Fibroblast of skin of abdomen (primary cell): Measurements from ENCODE around the gene RPS6KA1.
"Not testable (repeated sequence)": the region's sequence is repeated elsewhere in the genome, so short reads cannot be mapped to it uniquely, and the experiment has no call there.

Experiments used
- DNase-seq: peaks from one replicate; pipeline ENCODE4 v3.0.0-alpha.2; 2013

The RPS6KA1 gene

DNA sequence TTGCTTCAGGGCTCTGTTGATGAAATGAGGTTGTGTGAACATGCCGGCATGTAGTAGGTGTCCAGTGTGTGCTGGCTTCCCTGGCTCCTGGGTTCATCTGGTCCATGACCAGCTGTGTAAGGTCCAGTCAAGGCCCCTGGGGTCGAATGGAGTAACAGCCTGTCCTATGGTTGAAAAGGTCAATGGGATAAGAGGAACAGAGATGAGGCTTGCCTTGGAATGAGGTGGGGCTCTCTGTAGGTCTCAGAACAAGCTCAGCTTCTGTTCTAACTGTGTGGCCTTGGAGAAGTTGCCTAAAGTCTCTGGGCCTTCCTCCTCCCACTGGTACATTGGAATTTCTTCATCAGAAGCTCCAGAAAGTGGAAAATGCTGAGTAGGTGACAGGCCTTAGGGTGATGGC, 26.6 kb downstream of the RPS6KA1 start:
- no peak for DNase-seq

DNA sequence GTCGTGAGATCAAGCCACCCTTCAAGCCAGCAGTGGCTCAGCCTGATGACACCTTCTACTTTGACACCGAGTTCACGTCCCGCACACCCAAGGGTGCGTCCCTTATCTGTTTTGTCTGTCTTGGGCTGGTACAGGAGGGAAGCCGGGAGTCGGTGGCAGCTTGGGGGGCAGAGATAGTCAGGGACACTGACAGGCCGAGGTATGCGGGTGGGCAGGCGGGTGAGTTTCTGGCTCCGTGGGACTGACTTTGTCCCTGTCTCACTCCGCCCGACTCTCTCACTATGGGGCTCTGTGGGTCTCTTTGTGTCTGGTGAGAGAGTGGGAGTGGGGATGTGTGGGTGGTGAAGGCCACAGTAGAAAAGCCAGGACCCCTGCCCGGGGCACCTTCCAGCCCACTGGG, 27.4 kb downstream of the RPS6KA1 start:
- DNase-seq = no peak

DNA sequence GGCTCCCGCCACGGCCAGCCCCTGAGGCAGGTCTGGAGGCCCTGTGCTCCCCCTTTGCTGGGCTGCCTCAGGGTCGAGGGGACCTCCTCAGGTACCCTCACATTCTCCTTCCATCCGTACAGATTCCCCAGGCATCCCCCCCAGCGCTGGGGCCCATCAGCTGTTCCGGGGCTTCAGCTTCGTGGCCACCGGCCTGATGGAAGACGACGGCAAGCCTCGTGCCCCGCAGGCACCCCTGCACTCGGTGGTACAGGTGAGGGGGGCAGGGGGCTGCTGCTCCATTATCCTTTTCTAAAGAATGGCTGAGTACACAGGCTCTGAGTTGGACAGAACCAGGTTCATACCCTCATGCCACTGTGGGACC, 29.1 kb downstream of the RPS6KA1 start:
- DNase-seq = no peak

DNA sequence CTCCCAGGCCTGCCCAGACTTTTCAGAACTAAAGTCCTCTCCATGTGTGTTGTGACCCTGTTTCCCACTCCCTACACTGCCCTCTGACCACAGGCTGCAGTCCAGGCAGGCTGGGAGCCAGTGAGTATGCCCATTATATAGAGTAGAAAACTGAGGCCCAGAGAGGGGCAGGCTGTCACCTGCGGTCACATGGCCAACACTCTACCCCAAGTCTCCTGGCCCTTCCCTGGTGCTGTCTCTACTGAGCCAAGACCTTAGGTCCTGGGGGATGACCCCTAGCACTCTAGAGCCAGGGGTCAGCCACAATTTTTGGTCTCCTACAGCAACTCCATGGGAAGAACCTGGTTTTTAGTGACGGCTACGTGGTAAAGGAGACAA, 30.8 kb downstream of the RPS6KA1 start:
- no peak for DNase-seq

DNA sequence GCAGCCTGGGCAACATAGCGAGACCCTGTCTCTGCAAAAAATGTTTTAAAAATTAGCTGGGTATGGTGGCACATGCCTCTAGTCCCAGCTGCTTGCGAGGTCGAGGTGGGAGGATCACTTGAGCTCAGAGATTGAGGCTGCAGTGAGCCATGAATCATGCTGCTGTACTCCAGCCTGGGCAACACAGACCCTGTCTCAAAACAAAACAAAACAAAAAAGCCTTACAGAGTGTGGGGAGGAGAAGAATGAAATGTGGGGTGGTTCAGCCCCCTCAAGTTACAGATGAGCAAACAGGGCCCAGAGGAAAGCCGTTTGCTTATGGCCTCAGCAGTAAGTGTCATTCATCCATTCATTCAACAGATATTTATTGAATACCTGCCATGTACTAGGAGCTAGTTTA, 40.7 kb downstream of the RPS6KA1 start:
- no peak for DNase-seq

DNA sequence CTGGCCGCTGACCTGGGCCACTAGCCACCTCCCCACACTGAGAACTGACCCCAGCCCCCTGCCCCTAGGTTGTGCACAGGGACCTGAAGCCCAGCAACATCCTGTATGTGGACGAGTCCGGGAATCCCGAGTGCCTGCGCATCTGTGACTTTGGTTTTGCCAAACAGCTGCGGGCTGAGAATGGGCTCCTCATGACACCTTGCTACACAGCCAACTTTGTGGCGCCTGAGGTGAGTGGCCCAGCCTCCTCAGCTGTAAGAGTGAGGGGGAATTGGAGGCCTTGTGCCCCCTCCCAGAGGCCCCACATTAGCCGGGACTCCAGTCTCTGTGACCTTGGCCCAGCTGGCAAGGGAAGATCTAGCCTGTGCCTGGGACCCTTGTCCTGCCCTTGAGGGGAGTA, 41.8 kb downstream of the RPS6KA1 start:
- no peak for DNase-seq

DNA sequence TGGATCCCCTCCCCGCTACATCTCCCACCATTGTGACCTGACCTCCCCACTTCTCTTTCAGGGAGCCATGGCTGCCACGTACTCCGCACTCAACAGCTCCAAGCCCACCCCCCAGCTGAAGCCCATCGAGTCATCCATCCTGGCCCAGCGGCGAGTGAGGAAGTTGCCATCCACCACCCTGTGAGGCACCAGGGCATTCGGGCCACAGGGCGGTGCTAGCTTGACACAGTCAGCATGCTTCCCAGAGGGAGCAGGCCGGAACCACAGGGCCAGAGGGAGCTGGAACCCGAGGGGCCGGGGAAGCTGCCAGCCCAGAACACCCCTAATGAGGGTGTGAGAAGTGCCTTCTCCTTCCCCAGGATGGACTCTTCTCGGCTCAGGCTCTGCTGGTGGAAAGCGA, 44.5 kb downstream of the RPS6KA1 start:
- no peak for DNase-seq

DNA sequence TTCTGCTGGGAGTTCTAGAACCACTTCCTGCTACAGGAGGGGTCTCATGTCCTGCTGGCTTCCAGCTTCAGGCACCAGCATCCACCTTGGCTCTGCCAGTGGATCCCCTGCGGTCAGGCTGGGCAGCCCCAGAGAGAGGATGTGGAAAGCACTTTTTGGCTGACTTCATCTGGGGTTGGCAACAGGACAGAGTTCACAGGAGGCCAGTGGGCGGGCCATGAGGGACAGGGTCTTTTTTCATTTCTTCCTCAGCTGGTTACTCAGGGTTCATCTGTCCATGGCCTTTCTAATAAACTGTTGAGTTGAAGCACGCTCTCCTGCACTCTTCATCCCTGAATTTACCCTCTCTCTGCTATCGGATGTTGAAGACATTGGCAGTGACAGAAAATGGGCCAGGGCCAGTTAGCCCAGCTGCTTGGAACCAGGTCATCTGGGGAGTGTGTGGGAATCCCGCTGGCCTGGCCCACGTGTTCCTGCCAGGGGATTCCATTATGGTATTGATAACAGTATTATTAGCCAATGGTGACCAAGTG, 45.2 kb downstream of the RPS6KA1 start:
- DNase-seq = no peak

DNA sequence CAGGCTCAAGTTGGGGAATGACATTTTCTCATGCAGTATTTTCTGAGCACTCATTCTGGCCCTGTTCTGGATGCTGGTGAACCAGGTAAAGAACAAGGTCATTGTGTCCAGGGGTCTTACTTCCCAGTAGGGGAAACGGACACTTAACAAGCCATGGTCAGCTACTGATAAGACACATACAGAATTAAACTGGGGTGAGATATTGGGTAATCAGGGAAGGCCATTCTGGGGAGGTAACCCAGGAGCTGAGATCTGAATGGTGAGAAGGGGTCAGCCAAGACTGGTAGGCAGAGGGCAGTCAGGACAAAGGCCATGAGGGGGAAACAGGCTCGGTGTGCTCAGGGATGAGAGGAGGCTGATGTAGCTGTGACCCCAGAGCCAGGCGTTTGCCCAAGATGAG, 45.8 kb downstream of the RPS6KA1 start:
- DNase-seq = no peak

DNA sequence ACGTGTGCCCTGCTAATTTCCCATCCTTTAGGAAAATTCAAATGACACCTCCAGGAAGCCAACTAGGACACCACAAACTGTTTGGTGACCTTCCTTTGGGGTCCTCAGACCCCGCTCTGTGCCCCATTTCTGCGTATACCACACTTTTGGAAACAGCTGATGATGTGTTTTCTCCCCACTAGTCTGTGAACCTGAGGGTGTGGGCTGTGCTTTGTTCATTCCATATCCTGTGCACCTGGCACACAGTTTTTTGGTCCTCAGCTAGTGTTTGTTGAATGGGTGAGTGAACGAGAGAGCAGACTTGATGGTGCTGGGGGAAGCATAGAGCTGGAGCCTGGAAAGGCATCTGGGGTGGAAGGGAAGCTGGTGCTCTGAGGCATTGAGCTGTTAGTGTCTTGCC, 48.6 kb downstream of the RPS6KA1 start:
- DNase-seq = no peak

DNA sequence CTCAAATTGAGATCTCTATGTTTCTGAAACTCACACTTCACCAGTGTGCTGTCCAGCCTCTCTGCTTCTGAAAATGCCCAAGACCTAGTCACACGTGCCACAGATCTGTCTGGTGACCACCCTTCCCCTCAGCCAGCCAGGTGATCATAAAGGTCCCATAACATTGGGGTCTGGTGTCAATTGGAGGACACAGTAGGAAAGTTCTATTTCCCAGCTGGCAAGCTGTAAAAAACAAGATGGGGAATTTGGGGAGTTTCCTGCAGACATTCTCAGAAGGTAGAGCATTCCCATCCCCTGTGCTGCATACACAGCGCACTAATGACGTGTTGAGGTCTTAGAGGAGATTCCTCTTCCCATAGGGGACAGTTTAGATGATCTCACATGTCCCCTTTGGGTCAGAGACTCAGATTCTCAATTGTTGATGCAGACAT, 50.1 kb downstream of the RPS6KA1 start:
- no peak for DNase-seq

DNA sequence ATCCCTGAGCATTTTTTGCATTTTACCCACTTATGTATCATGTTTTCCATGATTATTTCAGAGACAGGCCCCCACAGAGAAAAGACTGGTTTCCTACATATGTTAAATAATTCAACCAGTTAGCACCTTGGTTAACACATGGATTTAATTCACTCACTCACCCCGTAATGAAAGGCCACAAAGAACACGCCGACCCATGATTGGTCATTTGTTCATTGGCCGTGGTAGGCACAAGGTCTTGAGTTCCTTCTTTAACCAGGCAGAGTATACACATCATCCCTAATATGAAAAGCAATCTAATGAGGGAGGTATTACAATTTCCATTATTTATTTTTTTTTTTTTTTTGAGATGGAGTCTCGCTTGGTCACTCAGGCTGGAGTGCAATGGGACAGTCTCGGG, 50.6 kb downstream of the RPS6KA1 start:
- DNase-seq = no peak

DNA sequence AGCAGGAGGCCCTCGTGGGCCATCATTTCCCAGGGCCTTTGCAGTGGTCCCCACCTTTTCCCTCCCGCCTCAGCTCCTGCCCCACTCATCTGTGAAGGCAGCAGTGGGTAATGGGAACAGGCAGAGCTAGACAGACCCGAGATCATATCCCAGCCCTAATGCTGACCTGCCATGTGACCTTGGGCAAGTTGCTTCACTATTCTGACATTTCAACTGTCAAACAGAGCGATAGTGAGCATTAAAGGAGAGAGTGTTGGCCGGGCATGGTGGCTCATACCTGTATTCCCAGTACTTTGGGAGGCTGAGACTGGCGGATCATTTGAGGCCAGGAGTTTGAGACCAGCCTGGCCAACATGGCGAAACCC, 51.7 kb downstream of the RPS6KA1 start:
- DNase-seq = no peak

DNA sequence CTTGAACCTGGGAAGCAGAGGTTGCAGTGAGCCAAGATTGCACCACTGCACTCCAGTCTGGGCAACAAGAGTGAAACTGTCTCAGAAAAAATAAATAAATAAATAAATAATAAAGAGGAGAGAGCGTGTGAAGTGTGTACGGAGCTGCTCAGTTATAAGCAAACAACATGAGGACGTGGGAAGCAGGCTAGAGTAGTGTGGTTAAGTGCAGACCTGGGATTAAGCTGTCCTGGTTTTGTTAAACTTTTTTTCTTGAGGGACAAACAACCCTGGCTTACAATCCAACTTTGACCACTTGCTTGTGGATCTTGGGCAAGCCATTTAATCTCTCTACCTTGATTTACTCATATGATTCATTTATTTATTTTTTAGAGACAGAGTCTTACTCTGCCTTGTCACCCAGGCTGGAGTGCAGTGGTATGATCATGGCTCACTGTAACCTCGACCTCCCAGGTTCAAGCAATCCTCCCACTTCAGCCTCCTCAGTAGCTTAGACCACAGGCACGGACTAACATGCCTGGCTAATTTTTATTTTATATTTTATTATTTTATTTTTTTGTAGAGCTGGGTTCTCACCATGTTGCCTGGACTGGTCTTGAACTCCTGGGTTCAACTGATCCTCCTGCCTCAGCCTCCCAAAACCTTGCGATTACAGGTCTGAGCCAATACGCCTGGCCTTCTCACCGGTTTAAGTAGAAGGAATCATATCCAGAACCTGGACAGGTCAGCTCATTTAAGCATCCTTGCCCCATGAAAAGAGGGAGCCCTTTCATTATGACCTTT, 52.7 kb downstream of the RPS6KA1 start:
- no peak for DNase-seq

DNA sequence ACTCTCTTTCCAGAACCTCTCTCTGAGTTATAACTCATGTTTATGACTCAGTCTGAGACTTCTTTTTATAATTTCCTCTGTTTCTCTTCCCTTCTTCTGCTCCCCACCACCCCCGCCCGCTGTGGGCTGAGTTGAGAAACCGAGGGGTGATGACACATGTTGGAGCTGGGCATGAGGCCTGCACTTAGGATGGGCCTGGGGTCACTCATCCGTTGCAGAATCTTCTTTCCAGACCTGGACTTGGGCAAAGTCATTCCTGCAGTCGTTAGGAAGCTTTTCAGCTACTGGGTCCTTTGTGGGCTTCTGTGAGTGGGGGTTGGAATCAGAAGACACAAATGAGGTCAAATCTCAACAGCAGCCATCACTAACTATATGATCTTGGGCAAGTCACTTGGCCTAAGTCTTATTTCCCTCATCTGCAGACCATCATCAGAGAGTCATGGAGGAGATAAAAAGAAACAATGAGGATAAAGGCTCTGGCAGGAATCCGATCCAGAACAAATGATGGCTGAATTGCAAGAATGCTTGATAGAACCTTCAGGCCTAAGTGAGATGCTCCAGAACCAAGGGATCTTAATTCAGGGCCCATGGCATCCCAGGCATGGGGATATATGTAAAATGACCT, 53.4 kb downstream of the RPS6KA1 start:
- peak; percentile 48 for DNase-seq

DNA sequence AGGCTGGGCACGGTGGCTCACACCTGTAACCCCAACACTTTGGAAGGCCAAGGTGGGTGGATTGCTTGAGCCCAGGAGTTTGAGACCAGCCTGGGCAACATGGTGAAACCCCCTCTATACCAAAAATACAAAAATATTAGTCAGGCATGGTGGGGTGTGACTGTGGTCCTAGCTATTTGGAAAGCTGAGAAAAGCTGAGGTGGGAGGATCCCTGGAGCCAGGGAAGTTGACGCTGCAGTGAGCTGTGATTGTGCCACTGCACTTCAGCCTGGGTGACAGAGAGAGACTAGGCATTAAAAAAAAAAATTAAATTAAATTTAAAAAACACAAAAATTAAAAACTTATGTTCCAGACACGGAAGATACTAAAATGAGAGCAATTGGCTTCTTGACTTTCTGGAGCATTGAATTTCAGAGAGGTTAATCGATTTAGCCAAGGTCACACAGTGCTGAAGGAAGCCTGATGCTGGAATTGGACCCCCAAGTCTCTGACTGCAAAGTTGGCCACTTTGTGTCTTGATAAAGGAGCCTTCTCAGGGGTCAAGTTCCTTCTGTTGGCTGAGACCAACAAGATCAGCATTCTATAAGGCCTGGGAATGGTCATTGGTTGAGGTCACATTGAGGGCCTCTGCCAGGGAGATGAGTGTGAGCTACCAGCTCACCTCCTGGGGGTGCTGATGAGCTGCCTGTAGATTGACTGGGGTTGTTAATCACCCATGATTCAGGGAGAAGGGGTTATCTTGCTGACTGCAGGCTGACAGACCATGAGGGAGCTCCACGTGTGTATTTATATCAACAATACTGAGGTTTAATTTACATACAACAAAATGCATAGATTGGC, 54.3 kb downstream of the RPS6KA1 start:
- DNase-seq = no peak

DNA sequence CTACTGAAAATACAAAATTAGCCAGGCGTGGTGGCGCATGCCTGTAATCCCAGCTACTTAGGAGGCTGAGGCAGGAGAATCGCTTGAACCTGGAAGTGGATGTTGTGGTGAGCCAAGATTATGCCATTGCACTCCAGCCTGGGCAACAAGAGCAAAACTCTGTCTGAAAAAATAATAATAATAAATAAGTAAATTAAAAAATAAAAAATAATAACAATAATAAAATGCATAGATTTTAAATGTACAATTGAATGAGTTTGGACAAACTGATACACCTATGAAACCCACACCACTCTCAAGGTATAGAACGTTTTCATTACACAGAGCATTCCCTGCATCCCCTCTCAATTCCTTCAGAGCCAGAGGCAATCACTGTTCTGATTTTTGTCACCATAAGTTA, 55.0 kb downstream of the RPS6KA1 start:
- not testable (repeated sequence) for DNase-seq

DNA sequence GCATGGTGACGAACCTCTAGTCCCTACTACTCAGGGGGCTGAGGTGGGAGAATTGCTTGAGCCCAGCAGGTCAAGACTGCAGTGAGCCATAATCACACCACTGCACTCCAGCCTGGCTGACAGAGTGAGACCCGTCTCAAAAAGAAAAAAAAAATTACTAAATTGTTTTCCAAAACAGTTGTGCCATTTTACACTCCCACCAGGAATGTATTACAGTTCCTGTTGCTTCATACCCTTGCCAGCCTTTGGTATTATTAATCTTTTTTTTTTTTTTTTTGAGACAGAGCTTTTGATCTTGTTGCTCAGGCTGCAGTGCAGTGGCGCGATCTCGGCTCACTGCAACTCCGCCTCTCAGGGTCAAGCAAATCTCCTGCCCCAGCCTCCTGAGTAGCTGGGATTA, 55.9 kb downstream of the RPS6KA1 start:
- DNase-seq = no peak

DNA sequence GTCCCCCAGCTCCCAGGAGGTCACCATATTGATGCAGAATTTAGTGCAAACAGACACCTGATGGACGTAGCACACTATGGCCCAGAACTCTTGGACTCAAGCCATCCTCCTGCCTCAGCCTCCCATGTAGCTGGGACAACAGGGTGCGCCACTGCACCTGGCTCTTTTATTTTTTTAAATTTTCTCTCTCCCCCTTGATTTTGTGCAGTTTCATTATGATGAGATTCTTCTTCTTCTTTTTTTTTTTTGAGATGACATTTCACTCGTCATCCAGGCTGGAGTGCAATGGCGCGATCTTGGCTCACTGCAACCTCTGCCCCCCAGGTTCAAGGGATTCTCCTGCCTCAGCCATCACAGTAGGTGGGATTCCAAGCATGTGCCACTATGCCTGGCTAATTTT, 63.8 kb downstream of the RPS6KA1 start:
- DNase-seq = no peak

DNA sequence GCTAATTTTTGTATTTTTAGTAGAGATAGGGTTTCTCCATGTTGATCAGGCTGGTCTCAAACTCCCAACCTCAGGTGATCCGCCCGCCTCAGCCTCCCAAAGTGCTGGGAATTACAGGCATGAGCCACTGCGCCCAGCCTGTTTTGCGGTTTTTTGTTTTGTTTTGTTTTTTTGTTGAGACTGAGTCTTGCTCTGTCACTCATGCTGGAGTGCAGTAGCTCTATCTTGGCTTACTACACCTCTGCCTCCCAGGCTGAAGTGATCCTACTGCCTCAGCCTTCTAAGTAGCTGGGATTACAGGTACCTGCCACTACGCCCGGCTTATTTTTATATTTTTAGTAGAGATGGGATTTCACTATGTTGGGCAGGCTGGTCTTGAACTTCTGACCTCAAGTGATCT, 65.0 kb downstream of the RPS6KA1 start:
- not testable (repeated sequence) for DNase-seq

DNA sequence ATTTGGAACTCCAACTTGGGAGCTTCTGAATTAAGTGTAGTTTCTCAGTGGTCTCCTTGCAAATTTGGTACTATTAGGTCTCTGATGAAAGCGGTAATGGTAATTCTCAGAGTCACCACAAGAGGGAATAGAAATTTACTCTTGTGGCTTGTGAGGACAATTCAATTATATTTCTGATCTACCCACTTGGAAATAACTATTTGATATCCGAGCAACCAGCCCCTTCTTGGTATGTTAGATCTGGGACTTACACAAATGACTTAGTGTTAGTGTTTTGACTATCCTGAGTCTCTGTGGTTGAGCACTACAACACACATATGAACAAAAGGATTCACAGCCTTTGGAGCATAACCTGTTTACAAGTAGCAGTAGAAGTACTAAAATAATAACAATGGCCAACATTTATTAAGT, 68.1 kb downstream of the RPS6KA1 start:
- peak; percentile 45 for DNase-seq

DNA sequence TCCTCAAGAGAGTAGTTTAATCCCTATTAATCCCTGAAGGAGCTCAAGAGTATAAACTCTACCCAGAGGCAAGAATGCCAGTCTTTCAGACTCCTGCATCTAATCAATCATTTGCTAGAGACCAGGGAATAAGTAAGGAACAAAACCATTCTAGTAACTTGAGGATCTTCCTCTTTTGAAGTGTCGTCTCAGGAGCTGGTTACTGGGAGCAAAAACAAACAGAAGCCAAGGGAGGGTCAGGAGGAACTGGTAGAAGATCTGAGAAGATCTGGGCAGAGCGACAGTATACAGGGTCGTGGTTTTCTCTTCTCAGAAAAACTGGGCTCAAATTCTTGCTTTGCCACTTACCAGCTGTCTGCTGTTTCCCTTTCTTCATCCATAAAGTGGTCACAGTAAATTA, 69.3 kb downstream of the RPS6KA1 start:
- no peak for DNase-seq

DNA sequence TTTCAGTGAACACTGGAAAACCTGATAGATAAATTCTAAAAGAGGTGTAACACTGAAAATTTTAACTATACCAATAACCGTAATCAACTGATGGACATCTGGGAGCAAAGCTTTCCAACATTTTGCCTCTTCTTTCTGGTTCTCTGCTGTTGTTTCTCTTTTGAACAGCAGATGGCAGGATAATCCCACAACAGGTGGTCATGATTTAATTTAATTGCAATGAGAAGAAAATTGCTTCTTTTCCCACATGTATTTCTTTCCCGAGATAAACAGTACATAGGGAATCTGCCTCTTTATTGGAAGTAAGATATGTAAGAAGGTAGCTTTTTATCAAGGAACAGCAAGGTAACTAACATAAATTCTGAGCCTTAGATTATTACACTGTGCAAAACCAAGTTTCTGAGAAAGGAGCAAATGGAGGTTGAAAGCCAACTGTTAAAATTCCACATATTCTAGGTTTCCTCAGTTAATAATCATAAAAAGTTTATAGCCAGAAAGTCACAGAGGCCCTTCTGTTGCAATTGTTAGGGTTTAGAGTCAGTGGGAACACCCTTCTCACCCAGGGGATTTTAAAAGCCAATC, 72.9 kb downstream of the RPS6KA1 start:
- DNase-seq = peak; percentile 65
